GM20000 (cell line): ENCODE data around the gene RNF150.
"Not testable (repeated sequence)": the region's sequence is repeated elsewhere in the genome, so short reads cannot be mapped to it uniquely, and the experiment has no call there.

Experiments used
- DNase-seq: peaks from one replicate; pipeline ENCODE4 v3.0.0; 2012; ENCODE audit warnings: low spot score
- CTCF ChIP-seq: IDR thresholded peaks from 2 replicates; pipeline ENCODE4 v1.5.1; 2012; ENCODE audit warnings: mild to moderate bottlenecking, control low read depth; ENCODE audit errors: extremely low read depth, missing control alignments

RNF150 gene

GRCh38 chr4:141169391-141169790 is 36.1 kb upstream of the RNF150 start:
- DNase-seq, result no peak
- TF ChIP-seq CTCF, result no peak

- DNase-seq, result not testable (repeated sequence)
Observed at GRCh38 chr4:141165001-141165400, 31.7 kb upstream of the RNF150 start.

GRCh38 chr4:141159027-141159426 is 25.8 kb upstream of the RNF150 start:
- no peak for TF ChIP-seq CTCF
- no peak for DNase-seq

- DNase-seq, result peak; percentile 29
- peak; percentile 14 for TF ChIP-seq CTCF
Observed at GRCh38 chr4:141158219-141158618, 24.9 kb upstream of the RNF150 start.

- no peak for TF ChIP-seq CTCF
- DNase-seq, result no peak
Observed at GRCh38 chr4:141155586-141155985, 22.3 kb upstream of the RNF150 start.

- DNase-seq, result no peak
- no peak for TF ChIP-seq CTCF
Observed at GRCh38 chr4:141154725-141155124, 21.5 kb upstream of the RNF150 start.

- DNase-seq, result no peak
- TF ChIP-seq CTCF, result no peak
Observed at GRCh38 chr4:141153751-141154510, 20.7 kb upstream of the RNF150 start.

- no peak for DNase-seq
- TF ChIP-seq CTCF, result no peak
Observed at GRCh38 chr4:141144207-141144606, 10.9 kb upstream of the RNF150 start.
